ENCODE data around the gene RFTN1.

Gene RFTN1

DNA sequence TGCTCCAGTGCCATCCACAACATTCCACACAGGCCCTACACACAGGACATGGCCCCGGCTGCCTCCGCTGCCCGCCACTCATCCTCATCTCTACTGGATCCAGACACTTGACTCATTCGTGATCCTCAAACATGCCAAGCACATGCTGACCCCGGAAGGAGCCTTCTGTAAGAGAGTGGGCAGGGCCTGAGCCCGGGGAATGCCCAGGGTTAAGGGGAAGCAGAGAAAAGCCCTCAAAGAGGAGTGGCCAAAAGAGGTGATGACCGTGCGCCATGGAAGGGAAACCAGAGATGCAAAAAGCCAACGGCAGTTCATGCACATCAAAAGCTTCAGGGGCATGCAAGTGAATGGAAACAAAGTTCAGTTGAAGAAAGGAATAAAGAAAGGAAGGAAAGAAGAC, 46.1 kb downstream of the RFTN1 start:
- no peak for DNase-seq

DNA sequence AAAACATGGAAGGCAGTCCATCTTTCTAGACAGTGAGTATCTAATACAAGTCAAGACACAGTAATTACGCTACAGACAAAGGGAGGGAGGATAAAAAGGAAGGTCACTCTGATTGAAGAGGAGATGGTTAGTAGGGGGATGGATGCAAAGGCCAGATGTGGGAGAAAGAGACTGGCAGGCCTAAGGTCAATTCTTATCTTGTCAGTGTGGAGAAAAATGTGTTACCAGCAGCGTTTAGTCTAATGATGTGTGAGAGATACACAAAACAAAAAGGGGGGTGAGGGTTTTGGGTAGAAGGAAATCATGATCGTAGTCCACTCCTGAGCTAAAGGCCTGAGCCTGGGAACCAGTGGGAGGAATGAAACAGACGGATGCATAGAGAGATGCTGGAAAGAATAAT, 46.7 kb downstream of the RFTN1 start:
- DNase-seq, result no peak

DNA sequence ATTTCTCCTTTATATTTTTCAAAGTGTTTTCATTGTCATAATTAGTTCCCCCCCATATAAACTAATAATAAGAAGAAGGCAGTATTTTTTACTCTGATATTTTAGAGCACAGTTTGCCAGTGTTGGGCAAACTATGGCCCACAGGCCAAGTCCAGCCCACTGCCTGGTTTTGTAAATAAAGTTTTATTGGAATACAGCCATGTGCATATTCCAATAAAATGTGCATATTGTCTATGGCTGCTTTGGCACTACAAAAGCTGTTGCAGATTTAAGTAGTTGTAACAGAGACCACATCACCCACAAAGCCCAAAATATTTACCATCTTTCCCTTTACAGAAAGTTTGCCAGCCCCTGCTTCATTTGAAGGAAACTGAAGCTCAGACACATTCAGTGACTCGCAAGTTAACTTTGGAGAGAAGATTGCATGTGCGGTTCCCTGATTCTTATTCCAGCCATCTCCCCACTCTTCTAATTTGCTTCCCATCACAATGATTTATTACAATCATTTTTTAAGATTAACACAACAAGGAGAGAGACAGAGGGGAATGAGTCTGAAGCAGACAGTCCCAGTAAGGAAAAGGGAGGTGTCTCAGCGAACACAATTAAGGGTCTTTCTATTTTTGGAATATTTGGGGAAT, 48.9 kb downstream of the RFTN1 start:
- no peak for DNase-seq

DNA sequence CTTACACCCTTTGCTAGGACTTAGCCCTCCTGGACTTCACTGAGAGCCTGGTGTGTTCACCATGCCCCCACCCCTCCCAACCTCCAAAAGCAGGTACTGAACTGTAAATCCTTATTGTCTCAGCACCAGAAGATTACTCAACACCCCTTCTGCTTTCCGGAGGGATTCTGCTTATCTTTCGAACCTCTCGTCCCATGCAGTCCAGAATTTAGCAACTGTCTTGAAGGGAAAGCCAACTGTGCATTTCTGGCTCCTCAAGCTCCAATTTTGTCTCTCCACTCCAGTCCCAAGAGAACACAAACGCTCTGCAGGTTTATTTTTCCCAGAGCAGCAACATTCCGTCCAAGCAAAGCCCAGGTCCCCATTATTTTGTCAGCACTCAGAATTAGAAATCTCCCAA, 49.6 kb downstream of the RFTN1 start:
- DNase-seq, result no peak

DNA sequence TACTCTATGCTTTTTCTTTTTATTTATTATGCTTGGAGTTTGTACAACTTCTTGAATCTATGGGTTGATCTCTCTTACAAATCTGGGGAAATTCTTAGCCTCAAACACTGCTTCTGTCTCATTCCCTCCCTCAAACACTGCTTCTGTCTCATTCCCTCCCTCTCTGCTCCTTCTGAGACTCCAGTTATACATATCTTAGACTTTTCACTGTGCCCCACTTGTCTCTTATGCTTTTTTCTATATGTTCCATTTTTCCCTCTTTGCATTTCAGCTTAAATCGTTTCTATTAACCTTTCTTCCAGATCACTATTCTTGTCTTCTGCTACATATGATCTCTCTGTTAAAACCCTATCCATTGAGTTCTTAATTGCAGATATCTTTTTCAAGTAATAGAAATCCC, 50.4 kb downstream of the RFTN1 start:
- DNase-seq, result no peak

DNA sequence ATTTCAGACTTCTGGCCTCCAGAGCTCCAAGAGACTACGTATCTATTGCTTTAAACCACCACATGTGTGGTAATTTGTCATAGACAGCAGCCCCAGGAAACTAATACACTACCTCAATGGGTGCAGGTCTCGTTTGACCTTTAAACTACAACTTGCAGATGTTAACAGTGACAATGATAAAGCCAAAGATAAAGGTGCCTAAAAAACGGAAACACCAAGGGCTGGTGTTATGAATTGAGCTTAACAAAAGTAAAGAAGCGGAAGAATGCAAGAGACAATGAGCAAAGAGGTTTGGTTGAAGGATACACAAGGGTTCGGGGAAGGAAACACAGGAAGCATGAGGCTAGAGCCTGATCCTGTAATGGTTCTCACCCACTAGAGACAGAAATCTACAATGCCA, 50.8 kb downstream of the RFTN1 start:
- no peak for DNase-seq

DNA sequence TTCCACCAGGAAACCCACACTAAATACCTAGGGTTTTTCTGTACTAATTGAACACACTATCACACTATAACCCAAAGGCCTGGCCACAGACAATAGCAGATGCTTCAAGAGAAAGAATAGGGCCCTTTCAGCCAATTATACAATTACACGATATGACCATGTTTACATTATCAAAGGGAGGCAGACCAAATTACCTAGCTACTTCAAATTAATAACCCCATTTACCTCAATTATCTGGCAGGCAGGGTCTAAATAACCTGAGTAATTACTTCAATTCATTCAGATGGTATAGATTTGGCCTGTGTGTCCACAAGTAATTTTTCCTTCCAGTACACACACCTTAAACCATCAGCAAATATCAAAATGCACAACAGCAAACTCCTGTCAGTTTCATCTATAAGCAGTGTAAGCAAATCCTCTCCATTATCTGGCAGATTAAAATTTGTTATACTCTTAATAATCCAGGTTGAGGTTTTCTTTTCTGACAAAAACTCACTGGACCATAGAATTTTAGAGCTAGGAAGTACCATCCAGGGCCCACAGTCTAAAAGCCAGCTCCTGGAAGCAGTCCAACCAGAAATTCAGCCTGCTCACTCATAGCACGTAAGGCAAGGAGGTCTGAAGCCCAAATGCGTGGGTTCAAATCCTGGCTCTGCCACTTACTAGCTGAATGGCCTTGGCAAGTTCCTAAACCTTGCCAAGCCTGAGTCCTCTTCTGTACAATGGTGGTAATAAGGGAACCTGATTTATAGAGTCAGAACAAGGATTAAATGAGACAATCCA, 51.8 kb downstream of the RFTN1 start:
- DNase-seq, result no peak

DNA sequence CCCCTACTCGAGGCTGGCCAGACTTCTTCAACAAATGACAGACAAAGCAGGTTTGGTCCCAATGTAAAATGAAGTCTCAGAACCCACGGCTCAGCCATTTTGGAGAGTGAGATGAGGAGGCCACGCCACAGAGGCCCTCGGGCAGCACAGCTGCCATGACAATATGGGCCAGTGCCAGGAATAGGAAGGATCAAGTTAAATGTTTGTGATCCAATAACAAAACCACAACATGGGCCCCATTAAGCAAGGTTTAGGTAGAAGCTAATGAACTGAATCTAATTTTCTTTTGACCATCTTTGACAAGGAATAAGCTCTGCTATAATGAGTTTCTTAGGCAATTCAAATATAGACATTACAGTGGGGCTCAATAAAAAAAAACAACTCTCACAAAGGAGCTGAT, 52.6 kb downstream of the RFTN1 start:
- DNase-seq, result no peak

DNA sequence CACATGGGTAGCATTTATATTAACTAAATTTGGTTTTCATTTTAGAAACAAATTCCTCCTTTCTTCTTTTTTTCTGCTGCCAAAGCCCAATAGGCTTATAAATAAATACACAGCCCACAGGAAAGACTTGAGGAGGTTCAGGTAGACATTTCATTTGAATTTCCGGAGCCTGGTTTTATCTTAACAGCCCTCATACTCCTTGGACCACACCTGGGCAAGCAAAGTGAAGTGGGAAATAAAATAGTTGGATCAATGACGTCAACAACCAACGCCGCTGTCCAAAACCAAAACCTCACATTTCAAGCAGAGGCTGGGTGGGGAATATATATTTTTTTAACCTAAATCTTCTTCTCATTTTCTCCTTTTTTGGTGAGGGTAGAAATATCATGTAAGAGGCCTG, 53.2 kb downstream of the RFTN1 start:
- DNase-seq, result no peak

DNA sequence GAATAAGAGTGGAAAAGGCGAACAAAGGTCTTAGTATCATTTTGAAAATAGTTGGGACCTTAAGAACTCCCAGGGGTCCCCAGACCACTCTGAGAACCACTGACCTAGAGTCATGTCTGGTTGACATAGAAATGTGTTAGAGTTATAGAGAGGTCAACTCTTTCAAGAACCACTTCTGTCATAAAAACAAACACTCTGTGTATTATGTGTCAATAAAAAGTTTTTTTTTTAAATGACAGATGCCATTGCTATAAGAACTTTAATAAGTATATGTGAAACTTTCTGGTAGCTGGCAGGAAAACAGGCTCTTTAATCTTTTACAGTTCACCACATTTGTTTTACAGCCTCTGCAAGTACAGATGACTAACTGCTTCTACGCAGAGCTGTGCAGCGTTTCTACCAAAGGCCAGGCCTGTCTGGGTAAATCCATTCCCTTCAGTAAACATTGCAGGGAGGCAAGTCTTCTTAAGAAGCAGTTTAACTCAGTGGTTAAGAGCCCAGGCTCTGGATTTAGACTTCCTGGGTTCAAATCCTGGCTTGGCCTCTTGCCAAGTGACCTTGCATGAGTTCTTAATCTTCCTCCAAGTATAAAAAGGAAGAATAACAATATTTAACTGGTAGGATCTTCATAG, 56.6 kb downstream of the RFTN1 start:
- no peak for DNase-seq

DNA sequence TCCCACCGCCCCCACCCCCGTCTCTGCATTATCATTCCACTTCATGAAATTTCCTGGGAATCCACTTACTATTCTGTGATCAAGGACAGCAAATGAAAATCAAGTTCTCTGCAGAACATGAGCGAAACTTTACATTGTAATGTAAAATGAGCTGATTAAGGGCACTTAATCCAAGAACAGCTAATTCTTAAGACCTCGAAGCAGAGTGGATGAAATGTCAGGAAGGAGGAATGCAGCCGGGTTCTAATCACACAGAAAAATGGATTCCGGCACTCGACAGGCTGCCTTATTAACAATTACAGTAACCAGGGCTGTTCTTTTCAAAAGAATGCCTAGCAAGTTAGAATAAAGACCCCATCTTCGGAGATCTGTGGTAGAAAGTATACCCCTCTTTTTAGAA, 57.5 kb downstream of the RFTN1 start:
- no peak for DNase-seq

DNA sequence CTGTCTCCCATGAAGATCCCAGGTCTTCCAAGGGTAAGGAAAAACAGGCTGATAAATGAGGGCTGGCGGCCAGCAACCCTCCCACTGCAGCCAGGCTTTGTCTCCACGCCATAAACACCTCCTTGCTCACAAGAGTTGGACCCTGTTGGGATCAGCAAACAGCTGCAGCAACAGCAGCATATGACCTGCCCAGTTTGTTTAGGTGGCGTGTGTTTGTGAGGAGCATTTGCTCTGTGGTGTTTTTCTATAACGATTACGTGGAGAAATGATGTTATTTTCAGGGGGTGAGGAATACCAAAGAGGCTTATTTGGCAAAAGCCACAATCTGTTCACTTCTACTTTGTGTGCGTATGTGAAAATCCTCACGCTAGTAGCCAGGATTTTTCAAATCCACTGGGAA, 58.5 kb downstream of the RFTN1 start:
- no peak for DNase-seq

DNA sequence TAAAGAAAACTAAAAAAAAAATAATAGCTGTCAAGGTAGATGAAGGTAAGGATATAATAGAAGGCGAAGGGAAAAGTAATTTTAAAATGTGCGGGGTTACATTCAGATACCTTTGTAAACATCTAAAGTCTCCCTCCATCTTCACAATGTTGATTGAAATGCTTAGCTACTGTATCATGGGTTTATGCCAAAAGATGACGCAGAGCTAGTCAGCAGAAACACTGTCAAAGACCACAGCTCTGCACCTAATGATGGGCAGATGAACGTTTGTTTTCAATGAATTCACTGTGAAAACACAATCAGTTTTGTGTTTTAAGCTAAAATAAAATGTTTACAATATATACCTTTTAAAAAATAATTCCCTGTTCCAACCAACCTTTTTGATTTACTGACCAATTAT, 61.2 kb downstream of the RFTN1 start:
- DNase-seq, result no peak

DNA sequence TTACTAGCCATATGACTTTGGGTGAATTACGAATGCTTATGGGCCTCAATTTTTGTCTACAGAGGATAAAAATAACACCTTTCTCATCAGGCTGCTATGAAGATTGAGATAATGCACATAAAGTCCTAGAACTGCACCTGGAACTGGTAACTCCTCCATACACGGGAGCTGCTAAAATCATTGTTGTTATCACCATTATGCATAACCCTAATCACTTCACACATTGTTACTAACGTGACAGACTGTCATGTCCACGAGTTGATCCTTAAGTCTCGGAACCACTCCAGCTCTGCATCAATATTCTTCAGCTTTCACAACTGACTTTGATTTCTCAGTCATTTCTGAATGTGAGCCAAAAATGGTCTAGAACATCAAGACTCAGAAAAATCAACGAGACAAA, 64.1 kb downstream of the RFTN1 start:
- DNase-seq, result no peak

DNA sequence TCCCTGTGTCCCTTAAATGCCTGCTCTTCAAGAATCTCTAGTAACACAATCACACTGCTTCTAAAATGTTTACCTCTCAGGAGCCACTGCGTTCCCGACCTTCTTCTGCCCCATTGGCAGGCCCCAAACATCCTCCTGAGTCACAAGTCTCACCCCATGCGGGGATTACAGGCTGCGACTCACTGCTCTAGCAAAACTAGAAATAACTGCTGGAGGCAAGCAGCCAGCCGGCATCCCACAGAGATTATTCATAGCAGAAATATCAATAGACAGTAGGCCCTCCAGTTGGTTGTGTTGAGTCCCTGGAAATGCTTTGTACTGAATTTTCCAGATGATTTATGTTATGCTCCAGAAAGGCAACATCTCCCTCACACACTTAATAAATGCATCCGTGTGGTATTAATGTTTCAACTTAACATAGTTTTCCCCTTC, 64.8 kb downstream of the RFTN1 start:
- DNase-seq, result no peak

DNA sequence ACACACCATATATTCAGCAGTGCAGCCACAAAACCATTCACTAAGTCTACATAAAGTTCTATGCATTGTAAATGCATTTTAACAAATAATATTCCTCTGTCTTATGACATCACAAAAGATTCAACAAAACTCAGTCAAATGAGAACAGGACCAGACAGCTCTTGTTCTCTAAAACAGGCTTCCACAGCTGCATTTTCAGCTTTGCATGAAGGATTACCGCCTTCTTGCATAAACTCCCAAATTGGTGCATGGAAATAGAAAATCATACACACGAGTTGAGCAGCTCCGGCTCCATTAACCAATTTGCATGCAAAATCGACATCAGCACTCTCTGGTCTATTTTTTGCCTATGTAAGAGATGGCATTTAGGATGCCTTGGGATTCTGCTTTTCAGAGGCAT, 66.4 kb downstream of the RFTN1 start:
- no peak for DNase-seq

DNA sequence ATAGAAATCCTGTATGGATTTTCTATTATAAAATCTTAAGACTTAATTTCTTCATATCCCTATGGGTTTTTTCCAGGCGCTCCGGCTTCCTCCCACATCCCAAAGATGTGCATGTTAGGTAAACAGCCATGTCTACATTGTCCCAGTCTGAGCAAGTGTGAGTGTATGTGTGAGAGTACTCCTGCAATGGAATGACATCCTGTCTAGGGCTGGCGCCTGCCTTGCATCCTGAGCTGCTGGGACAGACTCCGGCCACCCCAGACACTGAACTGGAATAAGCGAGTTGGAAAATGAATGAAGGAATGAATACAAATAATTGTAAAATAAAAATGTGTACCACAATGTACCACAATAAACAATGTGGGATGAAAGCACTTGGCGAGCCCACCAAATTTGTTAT, 69.2 kb downstream of the RFTN1 start:
- no peak for DNase-seq

DNA sequence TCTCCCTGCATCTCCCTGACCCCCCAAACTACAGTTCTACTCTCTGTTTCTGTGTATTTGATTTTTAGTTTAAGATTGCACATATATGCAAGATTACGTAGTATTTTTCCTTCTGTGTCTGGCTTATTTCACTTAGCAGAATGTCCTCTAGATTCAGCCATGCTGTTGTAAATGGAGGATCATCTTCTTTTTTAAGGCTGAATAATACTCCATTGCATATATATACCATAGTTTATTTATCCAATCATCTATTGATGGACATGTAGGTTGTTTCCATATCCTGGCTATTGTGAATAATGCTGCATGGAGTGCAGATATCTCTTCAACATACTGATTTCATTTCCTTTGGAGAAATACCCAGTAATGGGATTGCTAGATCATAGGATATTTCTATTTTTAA, 70.8 kb downstream of the RFTN1 start:
- no peak for DNase-seq

DNA sequence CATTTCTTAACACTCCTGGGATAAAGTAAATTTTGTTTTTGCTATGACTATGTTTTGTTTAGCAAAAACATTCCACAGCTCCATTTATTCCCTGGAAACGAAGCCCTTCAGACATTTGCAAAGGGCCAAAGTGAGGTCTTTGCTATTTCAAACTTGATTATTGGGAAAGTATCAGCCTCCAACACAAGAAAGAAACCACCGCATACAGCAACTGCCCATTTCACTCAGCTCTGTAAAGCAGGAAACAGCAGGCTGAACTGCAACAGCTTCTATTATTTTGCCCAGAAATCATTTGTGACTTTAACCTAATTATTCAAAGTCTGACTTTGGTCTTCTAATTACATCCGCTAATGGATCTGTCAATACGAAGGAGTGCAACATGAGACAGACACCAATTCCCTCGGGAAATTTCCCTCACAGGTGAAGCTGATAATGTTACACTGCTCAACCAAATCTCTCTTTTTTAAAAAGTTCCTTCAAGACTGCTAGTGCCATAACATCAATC, 72.1 kb downstream of the RFTN1 start:
- no peak for DNase-seq

DNA sequence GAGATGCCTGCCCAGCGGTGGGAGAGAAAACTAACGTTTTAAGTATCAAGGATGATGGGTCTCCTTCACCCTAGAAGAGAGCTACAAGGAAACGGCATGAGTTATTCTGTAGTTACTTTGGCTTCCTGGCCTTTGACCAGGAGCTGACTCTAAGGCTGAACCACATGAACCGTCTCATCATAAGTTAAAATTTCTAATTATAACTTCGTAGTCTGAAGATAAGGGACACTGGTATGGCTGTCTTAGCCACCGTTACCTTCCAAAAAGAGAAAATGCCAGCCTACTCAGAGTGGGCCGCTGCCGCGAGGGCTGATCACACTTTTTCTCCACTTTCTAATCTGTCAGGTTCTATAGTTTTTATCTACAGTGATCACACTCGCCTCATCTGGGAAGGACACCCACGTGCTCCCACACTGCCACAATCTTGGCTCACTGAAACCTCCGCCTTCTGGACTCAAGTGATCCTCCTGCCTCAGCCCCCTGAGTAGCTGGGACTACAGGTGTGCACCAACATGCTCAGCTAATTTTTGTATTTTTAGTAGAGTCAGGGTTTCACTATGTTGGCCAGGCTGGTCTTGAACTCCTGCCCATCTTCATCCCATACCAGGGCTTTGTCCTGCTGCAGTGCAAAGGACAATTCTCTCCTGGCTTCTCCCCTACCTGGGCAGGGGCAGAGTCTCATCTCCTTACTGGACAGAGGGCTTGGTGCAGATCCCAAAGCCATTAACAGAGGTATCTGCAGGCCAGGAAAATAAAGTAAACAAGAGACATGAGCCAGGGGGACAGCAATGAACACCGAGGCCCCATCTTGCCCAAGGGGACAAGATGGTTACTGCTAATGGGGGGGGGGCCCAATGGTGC, 73.4 kb downstream of the RFTN1 start:
- DNase-seq, result no peak

DNA sequence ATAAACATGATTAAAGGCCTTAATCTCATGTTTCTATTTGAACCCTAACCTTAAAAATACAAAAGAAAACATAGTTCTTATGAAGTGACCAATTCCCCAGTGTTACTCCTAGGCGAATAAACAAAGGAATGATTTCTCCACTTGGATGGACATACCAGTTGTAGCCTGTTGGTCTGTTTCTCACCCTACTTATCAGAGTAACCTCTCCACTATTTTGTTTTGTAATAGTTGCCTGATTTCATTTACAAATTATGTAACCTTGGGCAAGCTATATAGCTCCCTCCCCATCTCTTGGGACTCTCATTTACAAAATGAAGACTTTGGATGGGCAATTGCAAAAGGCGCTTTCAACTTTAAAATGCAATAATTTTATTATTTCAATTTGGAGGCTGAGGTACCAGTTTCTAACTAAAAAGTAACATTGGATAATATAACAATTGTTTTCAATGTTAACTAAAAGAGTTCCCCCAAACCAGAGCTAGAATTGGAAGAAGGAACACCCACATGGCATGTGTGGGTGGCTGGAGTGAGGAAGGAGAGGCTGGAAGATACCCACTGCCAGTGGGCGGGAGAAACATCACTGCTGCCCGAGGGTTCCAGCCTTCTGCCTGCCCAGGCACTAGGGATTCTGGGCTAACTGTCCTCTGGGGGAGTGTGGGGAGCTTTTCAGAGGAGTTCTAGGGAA, 74.2 kb downstream of the RFTN1 start:
- DNase-seq, result no peak

DNA sequence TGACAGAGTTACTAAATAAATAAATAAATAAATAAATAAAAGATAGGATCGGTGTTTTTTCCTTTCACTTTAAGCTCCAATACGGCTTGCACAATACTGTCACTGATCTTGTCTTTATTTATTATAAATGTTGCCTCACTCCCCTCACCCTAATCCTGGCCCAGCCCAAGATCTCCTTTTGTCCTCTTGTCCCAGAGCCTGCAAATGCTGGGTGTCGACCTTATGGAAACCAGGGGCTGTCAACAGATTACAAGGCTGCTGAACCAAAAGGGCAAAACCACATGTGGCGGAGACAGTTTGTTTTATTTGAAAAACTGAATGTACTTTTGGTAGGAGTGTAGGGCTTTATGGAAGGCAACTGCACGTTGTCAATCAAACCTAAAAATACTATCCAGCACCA, 75.9 kb downstream of the RFTN1 start:
- no peak for DNase-seq

Data from right kidney (tissue), 1 donor.